Breast epithelium (tissue), 3 donors: Measurements from ENCODE around the gene RACGAP1.

Experiments
- CTCF ChIP-seq, 3 donors: fragments of 450-650 bp; IDR thresholded peaks; one replicate each; pipeline ENCODE4 v1.5.1; 2016 to 2017; ENCODE audit warnings: antibody characterized with exemption in 3 of 3, mild to moderate bottlenecking in 3 of 3, moderate library complexity in 3 of 3
- POLR2AphosphoS5 ChIP-seq, 3 donors: sonication (generic); formaldehyde crosslinking; IDR thresholded peaks; one replicate each; pipeline ENCODE4 v1.6.1; 2017; ENCODE audit warnings: antibody characterized with exemption in 3 of 3

DNA sequence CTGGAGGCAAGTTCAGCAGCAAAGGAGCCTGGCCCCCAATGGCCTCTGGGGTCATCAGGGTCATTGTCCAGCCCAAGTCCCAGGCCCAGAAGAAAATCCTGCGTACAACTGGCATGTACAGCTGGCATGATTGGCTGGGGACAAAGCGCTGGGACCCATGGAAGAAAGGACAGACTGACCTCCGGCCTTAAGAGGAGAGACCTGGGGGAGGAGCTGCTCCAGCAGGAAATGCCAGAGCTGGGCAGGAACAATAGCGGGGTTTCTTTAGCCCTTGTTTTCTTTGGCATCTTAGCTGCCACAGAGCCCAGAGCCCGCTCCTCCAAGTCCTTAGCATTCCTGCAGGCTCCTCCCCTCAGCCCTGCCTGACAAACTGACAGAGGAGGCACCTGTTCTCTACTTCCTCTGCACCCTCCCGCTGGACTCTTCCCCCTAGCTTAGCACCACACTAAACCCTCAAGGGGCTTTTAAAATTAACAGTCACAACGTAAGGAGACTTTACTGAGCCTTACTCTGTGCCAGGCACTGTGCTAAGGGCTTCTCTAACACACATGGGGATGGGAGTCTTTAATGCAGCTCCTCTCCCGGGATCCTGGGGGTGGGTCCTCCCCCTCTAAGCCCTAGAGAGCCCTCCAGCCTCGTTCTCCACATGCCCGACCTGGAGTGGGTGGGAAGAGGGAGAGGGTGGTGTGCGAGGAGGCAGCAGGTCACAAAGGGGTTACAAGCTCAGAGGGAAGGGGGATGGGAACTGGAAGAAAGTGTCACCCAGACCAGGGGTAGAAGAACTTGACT is 65.4 kb downstream of the RACGAP1 start:
- TF ChIP-seq CTCF (IDR thresholded peaks at IDR 0.05) (no peak), POLR2AphosphoS5 (IDR thresholded peaks at IDR 0.05) (no peak)
